T-helper 2 cell (primary cell): ENCODE data around the gene ADAD1.
"Not testable (repeated sequence)": the region's sequence is repeated elsewhere in the genome, so short reads cannot be mapped to it uniquely, and the experiment has no call there.

Experiments
- DNase-seq, 5 experiments: peaks; one replicate each; pipeline versions ENCODE4 v3.0.0 to v3.0.0-alpha.2; 2012 to 2022
- total RNA-seq, 2 donors: gene quantifications; one replicate each; lab custom pipeline; 2026; lab: John Stamatoyannopoulos, UW

Gene ADAD1
- 0 reads per million in 2 donors for total RNA-seq

- no peak for DNase-seq
Measured at GRCh38 chr4:122378711-122379110, at the start of gene ADAD1. Gene ADAD1 (plus strand): TSS chr4:122379011. CDS start chr4:122380070, 1,059 bp downstream.

DNA sequence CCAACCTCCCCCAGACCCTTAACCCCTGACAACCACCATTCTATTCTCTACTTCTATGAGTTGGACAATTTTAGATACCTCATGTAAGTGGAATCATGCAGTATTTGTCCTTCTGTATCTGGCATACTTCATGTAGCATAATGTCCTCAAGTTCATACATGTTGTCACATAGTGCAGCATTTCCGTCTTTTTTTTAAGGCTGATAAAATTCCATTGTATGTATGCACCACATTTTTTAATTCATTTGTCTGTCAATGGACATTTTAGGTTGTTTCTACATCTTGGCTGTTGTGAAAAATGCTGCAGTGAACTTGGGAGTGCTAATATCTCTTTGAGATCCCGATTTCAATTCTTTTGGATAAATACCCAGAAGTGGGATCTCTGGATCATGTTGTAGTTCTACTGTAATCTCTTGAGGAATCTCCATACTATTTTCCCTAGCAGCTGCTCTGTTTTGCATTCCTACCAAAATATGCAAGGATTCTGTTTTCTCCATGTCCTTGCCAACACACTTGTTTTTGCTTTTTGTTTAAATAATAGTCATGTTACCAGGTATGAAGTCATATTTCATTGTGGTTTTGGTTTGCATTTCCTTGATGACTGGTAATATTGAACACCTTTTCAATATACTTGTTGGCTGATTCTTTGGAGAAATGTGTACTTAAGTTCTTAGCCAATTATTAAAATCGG is 48.8 kb upstream of the ADAD1 start:
- DNase-seq, result peak in 1 of 5 experiments; percentile 9

GRCh38 chr4:122331195-122331594 is 47.6 kb upstream of the ADAD1 start:
- DNase-seq, result no peak

DNA sequence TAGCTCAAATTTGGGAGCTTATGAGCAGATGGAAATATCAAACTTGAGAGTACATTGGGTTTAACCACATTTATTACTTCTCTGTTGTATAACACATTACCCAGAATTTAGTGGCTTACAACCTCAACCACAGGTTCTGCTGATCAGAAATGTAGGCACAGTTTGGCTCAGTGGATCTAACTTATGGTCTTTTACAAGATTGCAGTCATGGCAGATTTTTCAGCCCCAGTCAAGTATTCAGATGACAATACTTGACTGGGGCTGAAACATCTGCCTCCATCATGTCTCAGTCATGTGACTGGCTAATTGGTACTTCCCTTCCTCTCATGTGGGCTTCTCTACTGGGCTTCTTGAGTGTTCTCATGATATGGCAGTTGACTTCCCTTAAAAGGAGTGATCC is 44.0 kb upstream of the ADAD1 start:
- DNase-seq, result peak in 1 of 5 experiments; percentile 78

GRCh38 chr4:122341886-122342285 is 36.9 kb upstream of the ADAD1 start:
- no peak for DNase-seq

DNA sequence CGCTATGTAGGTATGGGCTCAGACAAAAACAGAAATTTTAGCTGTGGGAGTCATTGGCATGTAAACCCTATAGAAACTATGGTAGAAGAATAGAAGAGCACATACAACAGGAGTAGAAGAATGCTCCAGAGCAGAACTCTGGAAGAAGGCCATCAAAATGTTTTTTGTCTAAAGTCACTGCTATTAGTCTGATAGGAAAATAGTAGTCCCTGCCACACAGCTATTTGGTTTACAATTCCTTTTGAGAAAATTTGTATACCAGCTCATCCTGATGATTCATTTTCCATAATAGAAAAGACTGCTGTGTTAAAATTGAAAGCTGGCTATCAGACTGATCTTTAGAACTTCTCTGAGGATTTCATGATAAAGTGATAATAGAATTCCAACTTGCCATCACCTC is 32.8 kb upstream of the ADAD1 start:
- DNase-seq, result no peak

GRCh38 chr4:122346503-122346902 is 32.3 kb upstream of the ADAD1 start:
- no peak for DNase-seq

DNA sequence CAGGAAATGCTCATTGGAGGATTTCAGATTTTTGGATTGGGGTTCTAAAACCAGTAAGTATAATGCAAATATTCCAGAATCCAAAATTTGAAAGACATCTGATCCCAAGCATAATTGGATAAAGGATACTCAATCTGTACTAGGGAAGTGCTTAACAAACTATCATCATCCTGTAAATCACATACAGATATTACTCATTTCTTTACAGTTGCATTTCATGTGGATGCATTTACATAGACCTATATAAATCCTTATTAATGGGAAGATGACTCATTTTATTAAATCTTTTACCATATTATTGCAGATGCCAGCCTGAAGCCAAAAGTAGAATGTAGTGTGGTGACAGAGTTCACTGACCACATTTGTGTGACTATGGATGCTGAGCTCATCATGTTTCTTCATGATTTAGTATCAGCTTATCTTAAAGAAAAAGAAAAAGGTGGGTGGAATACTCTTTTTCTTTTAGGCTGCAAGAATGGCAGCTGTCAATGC is 22.4 kb upstream of the ADAD1 start:
- no peak for DNase-seq

DNA sequence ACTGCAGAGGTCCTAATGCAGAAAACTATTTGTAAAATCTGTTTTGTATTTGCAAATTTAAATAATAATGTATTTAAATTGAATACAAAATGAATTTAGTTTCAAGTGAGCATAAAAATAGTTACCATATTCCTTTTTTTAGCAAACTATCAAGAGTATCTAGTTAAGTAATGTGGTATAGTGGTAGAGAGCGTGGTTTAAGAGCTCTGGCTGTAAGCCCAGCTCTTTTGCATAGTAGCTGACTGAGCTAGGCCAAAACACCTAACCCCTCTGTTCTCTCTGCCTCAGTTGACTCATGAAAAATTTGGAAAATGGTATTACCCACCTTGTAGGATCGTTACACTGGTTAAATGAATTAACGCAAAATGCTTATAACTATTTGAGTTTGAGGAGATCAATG is 18.1 kb upstream of the ADAD1 start:
- peak in 1 of 5 experiments; percentile 12 for DNase-seq

DNA sequence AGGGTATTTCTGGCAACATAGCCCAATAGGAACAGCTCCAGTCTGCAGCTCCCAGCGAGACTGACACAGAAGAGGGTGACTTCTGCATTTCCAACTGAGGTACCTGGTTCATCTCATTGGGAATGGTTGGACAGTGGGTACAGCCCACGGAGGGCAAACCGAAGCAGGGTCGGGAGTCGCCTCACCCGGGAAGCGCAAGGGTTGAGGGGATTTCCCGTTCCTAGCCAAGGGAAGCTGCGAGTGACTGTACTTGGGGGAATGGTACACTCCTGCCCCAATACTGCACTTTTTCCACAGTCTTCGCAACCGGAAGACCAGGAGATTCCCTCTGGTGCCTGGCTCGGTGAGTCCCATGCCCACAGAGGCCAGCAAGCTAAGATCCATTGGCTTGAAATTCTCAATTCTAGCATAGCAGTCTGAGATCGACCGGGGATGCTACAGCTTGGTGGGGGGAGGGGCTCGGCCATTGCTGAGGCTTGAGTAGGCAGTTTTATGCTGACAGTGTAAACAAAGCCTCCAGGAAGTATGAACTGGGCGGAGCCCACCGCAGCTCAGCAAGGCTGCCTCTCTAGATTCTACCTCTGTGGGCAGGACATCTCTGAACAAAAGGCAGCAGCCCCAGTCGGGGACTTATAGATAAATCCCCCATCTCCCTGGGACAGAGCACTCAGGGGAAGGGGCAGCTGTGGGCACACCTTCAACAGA is 14.0 kb upstream of the ADAD1 start:
- peak in 1 of 5 experiments; percentile 84 for DNase-seq

DNA sequence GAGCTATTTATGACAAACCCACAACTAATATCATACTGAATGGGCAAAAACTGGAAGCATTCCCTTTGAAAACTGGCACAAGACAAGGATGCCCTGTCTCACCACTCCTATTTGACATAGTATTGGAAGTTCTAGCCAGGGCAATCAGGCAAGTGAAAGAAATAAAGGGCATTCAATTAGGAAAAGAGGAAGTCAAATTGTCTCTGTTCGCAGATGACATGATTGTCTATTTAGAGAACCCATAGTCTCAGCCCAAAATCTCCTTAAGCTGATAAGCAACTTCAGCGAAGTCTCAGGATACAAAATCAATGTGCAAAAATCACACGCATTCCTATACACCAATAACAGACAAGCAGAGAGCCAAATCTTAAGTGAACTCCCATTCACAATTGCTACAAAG is 10.0 kb upstream of the ADAD1 start:
- not testable (repeated sequence) for DNase-seq

GRCh38 chr4:122377352-122377751 is 1.5 kb upstream of the ADAD1 start:
- DNase-seq, result no peak

- no peak for DNase-seq
Measured at GRCh38 chr4:122379239-122379638, 428 bp downstream of the ADAD1 start.

- DNase-seq, result no peak
Measured at GRCh38 chr4:122383341-122383740, 4.5 kb downstream of the ADAD1 start.

GRCh38 chr4:122384245-122384644 is 5.4 kb downstream of the ADAD1 start:
- no peak for DNase-seq

- no peak for DNase-seq
Measured at GRCh38 chr4:122393276-122393675, 14.5 kb downstream of the ADAD1 start.

DNA sequence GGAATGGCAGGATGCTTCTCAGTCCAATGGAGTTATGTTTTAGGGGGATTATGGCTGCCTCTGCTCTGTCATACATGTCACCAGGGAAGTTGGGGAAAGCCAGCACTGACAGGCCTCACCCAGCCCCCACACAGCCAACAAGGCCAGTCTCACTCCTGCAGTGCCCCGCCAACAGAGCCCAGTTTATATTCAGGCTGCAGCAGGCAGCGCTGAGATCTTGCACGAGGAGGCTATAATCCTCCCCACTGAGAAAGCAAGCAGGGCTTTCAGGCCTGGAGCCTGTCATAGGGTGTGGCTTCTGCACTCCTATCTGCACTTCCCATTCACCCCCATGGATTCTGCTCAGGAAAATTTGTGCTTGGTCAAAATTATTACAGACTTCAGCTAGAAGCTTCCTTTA is 25.1 kb downstream of the ADAD1 start:
- no peak for DNase-seq

GRCh38 chr4:122412547-122412946 is 33.7 kb downstream of the ADAD1 start:
- DNase-seq, result no peak

DNA sequence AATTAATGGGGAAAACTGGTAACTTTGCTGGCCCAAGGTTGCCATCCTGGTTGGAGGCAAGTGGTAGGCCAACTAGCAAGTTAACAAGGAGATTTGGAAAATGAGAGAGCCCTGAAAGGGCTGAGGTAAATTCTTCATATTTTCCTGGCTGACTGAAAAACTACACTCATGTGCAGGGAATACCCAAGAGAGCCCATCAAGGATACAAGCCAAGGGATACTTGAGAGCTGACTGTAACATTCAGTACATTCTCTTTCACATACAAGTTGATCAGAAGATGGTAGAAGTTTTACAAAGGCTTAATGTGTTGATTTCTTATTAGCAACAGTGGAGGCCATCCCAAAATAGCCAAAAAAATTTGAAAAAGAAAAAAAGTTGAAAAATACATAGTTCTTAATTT is 44.4 kb downstream of the ADAD1 start:
- DNase-seq, result no peak

GRCh38 chr4:122431351-122431750 is 52.5 kb downstream of the ADAD1 start:
- DNase-seq, result no peak

GRCh38 chr4:122434285-122434684 is 55.5 kb downstream of the ADAD1 start:
- DNase-seq, result no peak

DNA sequence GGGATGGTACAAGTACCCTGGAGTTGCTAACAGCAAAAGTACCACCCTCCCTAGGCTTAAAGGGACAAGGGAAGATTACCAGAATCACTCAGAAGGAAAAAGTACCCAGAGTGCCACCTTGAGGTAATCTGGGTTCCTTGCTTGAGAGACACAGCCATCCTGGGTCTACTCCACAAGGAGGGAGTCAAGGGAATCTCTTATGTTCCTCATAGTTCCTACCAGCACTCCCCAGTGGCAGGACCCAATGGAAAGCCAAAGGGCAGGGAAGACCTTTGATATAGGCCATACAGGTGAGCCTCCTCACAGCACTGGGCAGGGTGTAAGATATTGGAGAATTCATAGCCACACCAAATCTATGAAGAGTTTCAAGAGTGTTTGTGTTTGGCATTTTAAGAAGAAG is 72.0 kb downstream of the ADAD1 start:
- peak in 2 of 5 experiments; percentile 9 to 22 for DNase-seq

DNA sequence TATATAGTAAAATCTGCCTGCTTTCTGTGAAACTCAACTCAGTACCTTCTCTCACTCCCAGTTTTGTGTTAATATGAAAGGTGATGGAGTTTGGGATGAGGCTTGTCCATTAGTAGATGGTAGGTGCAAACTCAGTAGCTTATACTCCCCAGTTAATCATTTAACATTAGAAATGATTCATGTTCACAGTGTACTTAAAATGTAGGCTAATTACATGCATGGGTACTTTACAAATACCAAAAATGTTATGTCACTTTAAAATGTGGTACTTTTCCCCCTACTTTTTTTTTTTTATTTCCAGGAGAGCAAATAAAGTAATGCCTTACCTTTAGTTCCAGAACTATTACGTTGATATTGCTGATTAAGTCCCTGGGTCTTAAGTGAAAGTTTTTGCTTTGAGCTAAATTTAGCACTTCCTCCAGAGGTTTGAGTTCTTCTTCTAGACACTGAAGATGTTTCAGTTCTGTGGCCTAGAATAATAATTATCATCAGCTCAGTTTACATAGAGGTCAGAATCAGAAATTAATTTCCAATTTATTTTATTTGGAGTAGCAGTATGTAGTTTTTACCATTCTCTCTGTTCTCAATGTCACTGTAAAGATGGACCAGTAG is 74.7 kb downstream of the ADAD1 start:
- no peak for DNase-seq
